ENCODE results near the gene TMEM45B. TPM values are rescaled to one million over a fixed set of nuclear protein-coding genes. Genes with fewer than 3 reads are reported as not detected.
A peak's percentile ranks its signal among the peaks of the same experiment; 100 is the strongest.

TMEM45B gene
- total and polyA plus RNA-seq, 2 of the 13 experiments (the other 11 are each of a cell fraction or from before 2014, with no cell fraction given) = 29.1 to 181 TPM

DNA sequence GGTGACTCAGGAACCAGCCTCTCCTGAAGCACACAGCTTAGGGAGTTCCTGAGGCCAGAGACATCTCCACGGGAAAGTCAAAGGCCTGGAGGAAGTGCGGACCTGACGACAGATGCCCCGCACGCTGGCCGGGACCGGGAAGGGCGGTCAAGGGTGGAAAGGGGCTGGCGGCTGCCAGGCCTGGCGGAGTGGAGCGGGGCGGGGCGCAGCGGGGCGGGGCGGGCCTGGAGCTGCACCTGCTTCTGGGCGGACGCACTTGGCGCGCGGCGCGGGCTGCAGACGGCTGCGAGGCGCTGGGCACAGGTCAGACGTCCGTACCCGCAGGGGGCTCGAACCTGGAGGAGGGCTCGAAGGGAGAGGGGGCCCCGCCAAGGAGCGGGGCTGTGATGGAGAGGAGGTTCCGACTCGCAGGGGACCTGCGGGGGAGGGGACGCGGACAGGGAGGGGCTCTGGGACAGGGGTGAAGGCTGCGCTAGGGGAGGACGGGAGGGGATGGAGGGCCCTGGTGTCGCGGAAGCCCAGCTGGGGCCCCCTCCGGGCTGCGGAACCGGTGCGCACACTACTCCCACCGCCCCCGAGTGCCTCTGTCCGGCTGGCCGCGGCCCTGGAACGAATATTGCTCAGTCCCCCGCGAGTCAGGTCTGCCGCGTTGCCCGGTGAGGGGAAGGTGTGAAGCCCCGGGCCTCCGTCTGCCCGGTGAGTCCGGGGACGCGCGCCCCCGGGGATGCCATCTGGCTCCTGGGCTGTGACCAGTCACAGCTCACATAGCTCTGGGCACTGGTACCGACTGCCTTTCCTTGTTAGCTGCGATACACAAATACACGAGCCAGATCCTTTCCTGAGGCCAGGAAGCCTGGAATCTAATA, at the start of gene TMEM45B (continued):
- TF ChIP-seq, protein P1, sequence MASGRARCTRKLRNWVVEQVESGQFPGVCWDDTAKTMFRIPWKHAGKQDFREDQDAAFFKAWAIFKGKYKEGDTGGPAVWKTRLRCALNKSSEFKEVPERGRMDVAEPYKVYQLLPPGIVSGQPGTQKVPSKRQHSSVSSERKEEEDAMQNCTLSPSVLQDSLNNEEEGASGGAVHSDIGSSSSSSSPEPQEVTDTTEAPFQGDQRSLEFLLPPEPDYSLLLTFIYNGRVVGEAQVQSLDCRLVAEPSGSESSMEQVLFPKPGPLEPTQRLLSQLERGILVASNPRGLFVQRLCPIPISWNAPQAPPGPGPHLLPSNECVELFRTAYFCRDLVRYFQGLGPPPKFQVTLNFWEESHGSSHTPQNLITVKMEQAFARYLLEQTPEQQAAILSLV (CRISPR knock-in tag; IDR thresholded peaks at IDR 0.05; ENCODE audit: borderline replicate concordance) = 0 out of 2 replicates have a peak, but pooled peaks have one; percentile 57
- TF ChIP-seq EP300 (IDR thresholded peaks at IDR 0.05; ENCODE audit: low read depth in 2 of 2, low read length in 2 of 2) = no peak
- TF ChIP-seq EP300 (CRISPR knock-in tag; IDR thresholded peaks at IDR 0.05; ENCODE audit: borderline replicate concordance) = no peak
- TF ChIP-seq BORCS8-MEF2B (CRISPR knock-in tag; IDR thresholded peaks at IDR 0.05) = no peak
- TF ChIP-seq, protein P2, sequence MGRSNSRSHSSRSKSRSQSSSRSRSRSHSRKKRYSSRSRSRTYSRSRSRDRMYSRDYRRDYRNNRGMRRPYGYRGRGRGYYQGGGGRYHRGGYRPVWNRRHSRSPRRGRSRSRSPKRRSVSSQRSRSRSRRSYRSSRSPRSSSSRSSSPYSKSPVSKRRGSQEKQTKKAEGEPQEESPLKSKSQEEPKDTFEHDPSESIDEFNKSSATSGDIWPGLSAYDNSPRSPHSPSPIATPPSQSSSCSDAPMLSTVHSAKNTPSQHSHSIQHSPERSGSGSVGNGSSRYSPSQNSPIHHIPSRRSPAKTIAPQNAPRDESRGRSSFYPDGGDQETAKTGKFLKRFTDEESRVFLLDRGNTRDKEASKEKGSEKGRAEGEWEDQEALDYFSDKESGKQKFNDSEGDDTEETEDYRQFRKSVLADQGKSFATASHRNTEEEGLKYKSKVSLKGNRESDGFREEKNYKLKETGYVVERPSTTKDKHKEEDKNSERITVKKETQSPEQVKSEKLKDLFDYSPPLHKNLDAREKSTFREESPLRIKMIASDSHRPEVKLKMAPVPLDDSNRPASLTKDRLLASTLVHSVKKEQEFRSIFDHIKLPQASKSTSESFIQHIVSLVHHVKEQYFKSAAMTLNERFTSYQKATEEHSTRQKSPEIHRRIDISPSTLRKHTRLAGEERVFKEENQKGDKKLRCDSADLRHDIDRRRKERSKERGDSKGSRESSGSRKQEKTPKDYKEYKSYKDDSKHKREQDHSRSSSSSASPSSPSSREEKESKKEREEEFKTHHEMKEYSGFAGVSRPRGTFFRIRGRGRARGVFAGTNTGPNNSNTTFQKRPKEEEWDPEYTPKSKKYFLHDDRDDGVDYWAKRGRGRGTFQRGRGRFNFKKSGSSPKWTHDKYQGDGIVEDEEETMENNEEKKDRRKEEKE (IDR thresholded peaks at IDR 0.05) = no peak
- TF ChIP-seq THYN1 (CRISPR knock-in tag; IDR thresholded peaks at IDR 0.05; ENCODE audit: borderline replicate concordance, low read depth) = no peak
- TF ChIP-seq, protein P3, sequence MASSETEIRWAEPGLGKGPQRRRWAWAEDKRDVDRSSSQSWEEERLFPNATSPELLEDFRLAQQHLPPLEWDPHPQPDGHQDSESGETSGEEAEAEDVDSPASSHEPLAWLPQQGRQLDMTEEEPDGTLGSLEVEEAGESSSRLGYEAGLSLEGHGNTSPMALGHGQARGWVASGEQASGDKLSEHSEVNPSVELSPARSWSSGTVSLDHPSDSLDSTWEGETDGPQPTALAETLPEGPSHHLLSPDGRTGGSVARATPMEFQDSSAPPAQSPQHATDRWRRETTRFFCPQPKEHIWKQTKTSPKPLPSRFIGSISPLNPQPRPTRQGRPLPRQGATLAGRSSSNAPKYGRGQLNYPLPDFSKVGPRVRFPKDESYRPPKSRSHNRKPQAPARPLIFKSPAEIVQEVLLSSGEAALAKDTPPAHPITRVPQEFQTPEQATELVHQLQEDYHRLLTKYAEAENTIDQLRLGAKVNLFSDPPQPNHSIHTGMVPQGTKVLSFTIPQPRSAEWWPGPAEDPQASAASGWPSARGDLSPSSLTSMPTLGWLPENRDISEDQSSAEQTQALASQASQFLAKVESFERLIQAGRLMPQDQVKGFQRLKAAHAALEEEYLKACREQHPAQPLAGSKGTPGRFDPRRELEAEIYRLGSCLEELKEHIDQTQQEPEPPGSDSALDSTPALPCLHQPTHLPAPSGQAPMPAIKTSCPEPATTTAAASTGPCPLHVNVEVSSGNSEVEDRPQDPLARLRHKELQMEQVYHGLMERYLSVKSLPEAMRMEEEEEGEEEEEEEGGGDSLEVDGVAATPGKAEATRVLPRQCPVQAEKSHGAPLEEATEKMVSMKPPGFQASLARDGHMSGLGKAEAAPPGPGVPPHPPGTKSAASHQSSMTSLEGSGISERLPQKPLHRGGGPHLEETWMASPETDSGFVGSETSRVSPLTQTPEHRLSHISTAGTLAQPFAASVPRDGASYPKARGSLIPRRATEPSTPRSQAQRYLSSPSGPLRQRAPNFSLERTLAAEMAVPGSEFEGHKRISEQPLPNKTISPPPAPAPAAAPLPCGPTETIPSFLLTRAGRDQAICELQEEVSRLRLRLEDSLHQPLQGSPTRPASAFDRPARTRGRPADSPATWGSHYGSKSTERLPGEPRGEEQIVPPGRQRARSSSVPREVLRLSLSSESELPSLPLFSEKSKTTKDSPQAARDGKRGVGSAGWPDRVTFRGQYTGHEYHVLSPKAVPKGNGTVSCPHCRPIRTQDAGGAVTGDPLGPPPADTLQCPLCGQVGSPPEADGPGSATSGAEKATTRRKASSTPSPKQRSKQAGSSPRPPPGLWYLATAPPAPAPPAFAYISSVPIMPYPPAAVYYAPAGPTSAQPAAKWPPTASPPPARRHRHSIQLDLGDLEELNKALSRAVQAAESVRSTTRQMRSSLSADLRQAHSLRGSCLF (CRISPR knock-in tag; IDR thresholded peaks at IDR 0.05; ENCODE audit: borderline replicate concordance) = no peak
- no peak; the same call in 1 of the 2 replicates for TF ChIP-seq SNAPC2 (CRISPR knock-in tag; IDR thresholded peaks at IDR 0.05)
- TF ChIP-seq, protein P4, sequence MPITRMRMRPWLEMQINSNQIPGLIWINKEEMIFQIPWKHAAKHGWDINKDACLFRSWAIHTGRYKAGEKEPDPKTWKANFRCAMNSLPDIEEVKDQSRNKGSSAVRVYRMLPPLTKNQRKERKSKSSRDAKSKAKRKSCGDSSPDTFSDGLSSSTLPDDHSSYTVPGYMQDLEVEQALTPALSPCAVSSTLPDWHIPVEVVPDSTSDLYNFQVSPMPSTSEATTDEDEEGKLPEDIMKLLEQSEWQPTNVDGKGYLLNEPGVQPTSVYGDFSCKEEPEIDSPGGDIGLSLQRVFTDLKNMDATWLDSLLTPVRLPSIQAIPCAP (CRISPR knock-in tag; IDR thresholded peaks at IDR 0.05; ENCODE audit: low read depth) = no peak
- no peak for TF ChIP-seq BRCA1 (CRISPR knock-in tag; IDR thresholded peaks at IDR 0.05)
- no peak for TF ChIP-seq SNRNP70 (IDR thresholded peaks at IDR 0.05; ENCODE audit: low read depth, low read length)
- TF ChIP-seq, protein P5, sequence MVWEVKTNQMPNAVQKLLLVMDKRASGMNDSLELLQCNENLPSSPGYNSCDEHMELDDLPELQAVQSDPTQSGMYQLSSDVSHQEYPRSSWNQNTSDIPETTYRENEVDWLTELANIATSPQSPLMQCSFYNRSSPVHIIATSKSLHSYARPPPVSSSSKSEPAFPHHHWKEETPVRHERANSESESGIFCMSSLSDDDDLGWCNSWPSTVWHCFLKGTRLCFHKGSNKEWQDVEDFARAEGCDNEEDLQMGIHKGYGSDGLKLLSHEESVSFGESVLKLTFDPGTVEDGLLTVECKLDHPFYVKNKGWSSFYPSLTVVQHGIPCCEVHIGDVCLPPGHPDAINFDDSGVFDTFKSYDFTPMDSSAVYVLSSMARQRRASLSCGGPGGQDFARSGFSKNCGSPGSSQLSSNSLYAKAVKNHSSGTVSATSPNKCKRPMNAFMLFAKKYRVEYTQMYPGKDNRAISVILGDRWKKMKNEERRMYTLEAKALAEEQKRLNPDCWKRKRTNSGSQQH (CRISPR knock-in tag; IDR thresholded peaks at IDR 0.05; ENCODE audit: low read depth) = no peak
- TF ChIP-seq ATF7 (IDR thresholded peaks at IDR 0.05) = no peak
- no peak for TF ChIP-seq ATF7 (CRISPR knock-in tag; IDR thresholded peaks at IDR 0.05)
- TF ChIP-seq, protein P6, sequence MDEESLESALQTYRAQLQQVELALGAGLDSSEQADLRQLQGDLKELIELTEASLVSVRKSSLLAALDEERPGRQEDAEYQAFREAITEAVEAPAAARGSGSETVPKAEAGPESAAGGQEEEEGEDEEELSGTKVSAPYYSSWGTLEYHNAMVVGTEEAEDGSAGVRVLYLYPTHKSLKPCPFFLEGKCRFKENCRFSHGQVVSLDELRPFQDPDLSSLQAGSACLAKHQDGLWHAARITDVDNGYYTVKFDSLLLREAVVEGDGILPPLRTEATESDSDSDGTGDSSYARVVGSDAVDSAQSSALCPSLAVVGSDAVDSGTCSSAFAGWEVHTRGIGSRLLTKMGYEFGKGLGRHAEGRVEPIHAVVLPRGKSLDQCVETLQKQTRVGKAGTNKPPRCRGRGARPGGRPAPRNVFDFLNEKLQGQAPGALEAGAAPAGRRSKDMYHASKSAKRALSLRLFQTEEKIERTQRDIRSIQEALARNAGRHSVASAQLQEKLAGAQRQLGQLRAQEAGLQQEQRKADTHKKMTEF (CRISPR knock-in tag; IDR thresholded peaks at IDR 0.05) = no peak; the same call in 1 of the 2 replicates
